ENCODE measurements around the gene C4BPB. TPM values are rescaled to one million over a fixed set of nuclear protein-coding genes. Genes with fewer than 3 reads are reported as not detected.

Gene C4BPB
- polyA plus RNA-seq, 1 experiment, result not detected

DNA sequence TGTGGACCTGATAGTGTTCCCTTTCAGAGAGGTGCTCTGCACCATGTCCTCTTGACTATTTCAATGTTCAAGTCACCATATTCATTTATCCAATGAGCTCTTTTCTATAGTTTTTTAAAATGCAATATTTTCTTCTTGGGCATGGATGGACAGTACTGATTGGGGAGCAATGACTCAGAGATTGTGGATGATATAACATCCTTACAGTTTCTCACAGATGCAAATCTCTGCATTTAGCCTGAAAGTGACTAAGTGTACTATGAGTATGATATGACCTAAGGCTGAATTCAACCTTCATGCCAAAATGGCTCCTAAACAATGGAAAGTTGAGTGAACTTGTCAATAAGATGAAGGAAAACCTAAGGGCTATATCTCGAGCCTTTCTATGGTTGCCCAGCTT, 51.9 kb downstream of the C4BPB start:
- CTCF ChIA-PET, result interaction anchor here (0.7 kb wide), 1 partner anchor 54 kb away, joined by 4 read pairs; no protein-coding TSS in a partner anchor
- Histone ChIP-seq H3K27me3 (ENCODE audit: control insufficient read depth, insufficient read depth, low read length) (no peaks in the 10 kb centered on the region), H3K4me3 (ENCODE audit: low read depth, low read length) (no peak overlapping the region), H3K9me3 (ENCODE audit: control insufficient read depth, insufficient read depth, low read length) (no peaks in the 10 kb centered on the region), H3K27ac (ENCODE audit: low read depth, low read length) (no peak overlapping the region)
- POLR2A ChIA-PET, result no interaction called here
- no peak for DNase-seq (ENCODE audit: low read depth, low spot score)
- TF ChIP-seq, protein P1, sequence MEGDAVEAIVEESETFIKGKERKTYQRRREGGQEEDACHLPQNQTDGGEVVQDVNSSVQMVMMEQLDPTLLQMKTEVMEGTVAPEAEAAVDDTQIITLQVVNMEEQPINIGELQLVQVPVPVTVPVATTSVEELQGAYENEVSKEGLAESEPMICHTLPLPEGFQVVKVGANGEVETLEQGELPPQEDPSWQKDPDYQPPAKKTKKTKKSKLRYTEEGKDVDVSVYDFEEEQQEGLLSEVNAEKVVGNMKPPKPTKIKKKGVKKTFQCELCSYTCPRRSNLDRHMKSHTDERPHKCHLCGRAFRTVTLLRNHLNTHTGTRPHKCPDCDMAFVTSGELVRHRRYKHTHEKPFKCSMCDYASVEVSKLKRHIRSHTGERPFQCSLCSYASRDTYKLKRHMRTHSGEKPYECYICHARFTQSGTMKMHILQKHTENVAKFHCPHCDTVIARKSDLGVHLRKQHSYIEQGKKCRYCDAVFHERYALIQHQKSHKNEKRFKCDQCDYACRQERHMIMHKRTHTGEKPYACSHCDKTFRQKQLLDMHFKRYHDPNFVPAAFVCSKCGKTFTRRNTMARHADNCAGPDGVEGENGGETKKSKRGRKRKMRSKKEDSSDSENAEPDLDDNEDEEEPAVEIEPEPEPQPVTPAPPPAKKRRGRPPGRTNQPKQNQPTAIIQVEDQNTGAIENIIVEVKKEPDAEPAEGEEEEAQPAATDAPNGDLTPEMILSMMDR (IDR thresholded peaks at IDR 0.05; ENCODE audit: low read depth, low read length), result no peak

DNA sequence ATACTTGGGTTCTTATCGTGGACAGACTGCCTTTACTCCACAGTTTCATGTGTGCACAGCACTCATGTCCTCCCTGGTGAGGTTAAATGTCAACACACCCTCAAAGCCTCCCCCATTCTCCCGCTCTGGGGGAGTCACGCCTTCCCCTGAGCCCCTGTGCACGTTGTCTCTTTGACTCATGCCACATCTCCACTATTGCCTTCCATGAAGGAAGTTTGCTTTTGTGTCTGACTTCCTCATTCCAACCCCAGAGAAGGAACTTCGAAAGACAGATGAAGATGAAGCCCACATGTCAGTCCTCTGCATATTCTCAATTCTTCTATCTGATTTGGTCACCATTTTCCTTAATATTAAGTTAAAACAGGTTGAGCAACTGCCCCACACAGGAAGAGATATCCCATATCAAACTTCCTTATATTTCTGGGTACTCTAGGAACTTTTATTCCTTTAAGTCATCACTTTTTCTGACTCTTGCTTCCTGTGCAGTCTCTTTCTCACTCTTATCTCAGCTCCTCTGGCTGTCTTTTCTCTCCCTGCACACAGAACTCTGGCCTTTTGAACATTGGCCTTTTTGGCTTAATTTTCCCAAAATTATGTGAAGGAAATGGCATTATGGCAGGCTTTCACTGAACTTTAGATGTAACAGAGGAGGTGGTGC, 56.9 kb downstream of the C4BPB start:
- TF ChIP-seq, protein P1 (IDR thresholded peaks at IDR 0.05; ENCODE audit: low read depth, low read length), result no peak

More for the DNA sequence above, 56.9 kb downstream of the C4BPB start:
- Histone ChIP-seq H3K27ac (ENCODE audit: low read depth, low read length) (no peak overlapping the region), H3K27me3 (ENCODE audit: control insufficient read depth, insufficient read depth, low read length) (no peaks in the 10 kb centered on the region), H3K9me3 (ENCODE audit: control insufficient read depth, insufficient read depth, low read length) (no peaks in the 10 kb centered on the region), H3K4me3 (ENCODE audit: low read depth, low read length) (no peak overlapping the region)
- no peak for DNase-seq (ENCODE audit: low read depth, low spot score)
- POLR2A ChIA-PET, result no interaction called here
- CTCF ChIA-PET, result no interaction called here

Other genes with a start within 250 kb of the C4BPB start
- gene IL20, start 223.2 kb upstream of the C4BPB start, polyA plus RNA-seq (2011; rRNA removed), result not detected in 2 replicates
- 0.60 and 0.73 TPM in 2 replicates for gene IL24, start 191.4 kb upstream of the C4BPB start, polyA plus RNA-seq (2011; rRNA removed)
- 1.1 and 1.2 TPM in 2 replicates for gene FCMR, start 166.9 kb upstream of the C4BPB start, polyA plus RNA-seq (2011; rRNA removed)
- gene PIGR, start 142.4 kb upstream of the C4BPB start, polyA plus RNA-seq (2011; rRNA removed), result not detected in 2 replicates
- gene FCAMR, start 118.4 kb upstream of the C4BPB start, polyA plus RNA-seq (2011; rRNA removed), result not detected in 2 replicates
- gene C1orf116, start 56.1 kb upstream of the C4BPB start, polyA plus RNA-seq (2011; rRNA removed), result not detected in 2 replicates
- 2.5 and 3.2 TPM in 2 replicates for gene YOD1, start 37.7 kb upstream of the C4BPB start, polyA plus RNA-seq (2011; rRNA removed)
- gene PFKFB2, start 35.6 kb upstream of the C4BPB start, polyA plus RNA-seq (2011; rRNA removed), result 1.7 TPM in 2 replicates
- gene C4BPA, start 15.4 kb downstream of the C4BPB start, polyA plus RNA-seq (2011; rRNA removed), result not detected in 2 replicates
- gene CD55, start 232.8 kb downstream of the C4BPB start, polyA plus RNA-seq (2011; rRNA removed), result 65.1 and 88.3 TPM in 2 replicates

All from AG04450 (cell line).